ENCODE data around the gene TMEM151B.

TMEM151B gene

DNA sequence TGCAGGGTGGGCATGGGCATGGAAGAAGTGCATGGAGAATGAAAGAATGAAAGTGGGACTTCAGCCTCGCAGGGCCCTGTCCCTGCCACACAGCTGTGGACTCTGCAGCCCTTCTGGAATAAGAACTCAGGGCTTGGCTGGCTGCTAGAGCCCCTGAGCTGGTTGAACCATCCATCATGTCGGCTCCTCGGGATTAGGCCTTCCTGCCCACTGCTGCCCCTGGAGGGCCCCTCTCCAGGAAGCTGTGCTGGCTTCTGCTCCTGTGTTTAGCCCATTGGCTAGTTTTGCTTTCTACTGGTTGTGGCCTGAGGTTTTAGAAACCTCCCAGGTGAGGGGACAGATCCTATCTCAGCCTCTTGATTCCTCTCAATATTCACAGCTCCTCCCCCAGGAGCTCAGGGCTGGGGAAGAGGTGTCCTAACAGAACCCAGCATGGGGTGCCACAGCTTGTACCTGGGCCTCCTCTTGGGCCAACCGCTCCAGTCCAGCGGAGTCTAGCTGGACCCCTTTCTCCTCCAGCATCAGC, 35.0 kb downstream of the TMEM151B start:
- Histone ChIP-seq H4K20me1 (ENCODE audit: insufficient read depth, low read length, poor library complexity, severe bottlenecking) (no peaks in the 10 kb centered on the region), H3K4me3 (ENCODE audit: low read length, poor library complexity, severe bottlenecking) (no peak overlapping the region), H3F3A (ENCODE audit: low read depth) (no peaks in the 10 kb centered on the region), H3K4me1 (ENCODE audit: insufficient read depth, low read length, poor library complexity, severe bottlenecking) (no peaks in the 10 kb centered on the region), H3K27me3 (ENCODE audit: insufficient read depth, low read length, poor library complexity, severe bottlenecking) (no peaks in the 10 kb centered on the region), H3K4me2 (ENCODE audit: low read depth, low read length, poor library complexity, severe bottlenecking) (no peak overlapping the region), H3K36me3 (ENCODE audit: insufficient read depth, low read length) (peaks cover 64% of the 10 kb centered on the region; the same call in 1 of the 2 replicates), H3K79me2 (ENCODE audit: insufficient read depth, low read length) (no peaks in the 10 kb centered on the region), H2AFZ (ENCODE audit: low read length) (no peak overlapping the region), H3K9me3 (ENCODE audit: insufficient read depth, low read depth, low read length) (no peaks in the 10 kb centered on the region), H3K9ac (ENCODE audit: low read depth, low read length, poor library complexity, severe bottlenecking) (no peak overlapping the region), H3K9me2 (replicated peaks; ENCODE audit: low read depth, low read length) (no peaks in the 10 kb centered on the region)
- no peak for TF ChIP-seq EZH2phosphoT487 (IDR thresholded peaks at IDR 0.05; ENCODE audit: borderline replicate concordance)
- TF ChIP-seq, protein P1, sequence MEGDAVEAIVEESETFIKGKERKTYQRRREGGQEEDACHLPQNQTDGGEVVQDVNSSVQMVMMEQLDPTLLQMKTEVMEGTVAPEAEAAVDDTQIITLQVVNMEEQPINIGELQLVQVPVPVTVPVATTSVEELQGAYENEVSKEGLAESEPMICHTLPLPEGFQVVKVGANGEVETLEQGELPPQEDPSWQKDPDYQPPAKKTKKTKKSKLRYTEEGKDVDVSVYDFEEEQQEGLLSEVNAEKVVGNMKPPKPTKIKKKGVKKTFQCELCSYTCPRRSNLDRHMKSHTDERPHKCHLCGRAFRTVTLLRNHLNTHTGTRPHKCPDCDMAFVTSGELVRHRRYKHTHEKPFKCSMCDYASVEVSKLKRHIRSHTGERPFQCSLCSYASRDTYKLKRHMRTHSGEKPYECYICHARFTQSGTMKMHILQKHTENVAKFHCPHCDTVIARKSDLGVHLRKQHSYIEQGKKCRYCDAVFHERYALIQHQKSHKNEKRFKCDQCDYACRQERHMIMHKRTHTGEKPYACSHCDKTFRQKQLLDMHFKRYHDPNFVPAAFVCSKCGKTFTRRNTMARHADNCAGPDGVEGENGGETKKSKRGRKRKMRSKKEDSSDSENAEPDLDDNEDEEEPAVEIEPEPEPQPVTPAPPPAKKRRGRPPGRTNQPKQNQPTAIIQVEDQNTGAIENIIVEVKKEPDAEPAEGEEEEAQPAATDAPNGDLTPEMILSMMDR (conservative IDR thresholded peaks at IDR 0.05; ENCODE audit: low read length): no peak

DNA sequence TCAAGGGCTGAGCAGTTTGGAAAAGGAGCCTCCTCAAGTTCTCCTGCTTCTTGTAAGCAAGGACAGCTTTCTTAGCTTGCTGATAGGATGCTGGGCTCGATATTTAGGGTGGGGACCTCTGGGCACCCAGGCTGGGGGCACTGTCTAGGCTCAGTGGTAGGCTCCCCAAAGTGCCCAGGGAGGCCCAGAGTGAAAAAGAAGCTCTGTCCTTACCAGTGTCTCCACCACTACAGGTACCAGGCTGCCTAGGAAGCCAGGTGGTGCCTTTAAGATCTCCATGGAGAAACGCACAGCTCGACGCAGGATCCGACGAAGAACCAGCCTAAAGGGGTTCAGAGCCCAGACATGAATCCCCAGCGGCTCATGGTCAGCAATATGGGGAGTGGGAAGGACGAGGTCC, 36.5 kb downstream of the TMEM151B start:
- H3K4me1 ChIP-seq (ENCODE audit: insufficient read depth, low read length, poor library complexity, severe bottlenecking): peaks cover 6% of the 10 kb centered on the region
- no peak overlapping the region for H3K4me2 ChIP-seq (ENCODE audit: low read depth, low read length, poor library complexity, severe bottlenecking)
- H3K9ac ChIP-seq (ENCODE audit: low read depth, low read length, poor library complexity, severe bottlenecking): no peak overlapping the region
- no peak overlapping the region for H2AFZ ChIP-seq (ENCODE audit: low read length)
- H3K79me2 ChIP-seq (ENCODE audit: insufficient read depth, low read length): peaks cover 9% of the 10 kb centered on the region; the same call in 1 of the 2 replicates
- H3K4me3 ChIP-seq (ENCODE audit: low read length, poor library complexity, severe bottlenecking): no peak overlapping the region
- H3K27me3 ChIP-seq (ENCODE audit: insufficient read depth, low read length, poor library complexity, severe bottlenecking): no peaks in the 10 kb centered on the region
- peaks cover 61% of the 10 kb centered on the region; the same call in 1 of the 2 replicates for H3K36me3 ChIP-seq (ENCODE audit: insufficient read depth, low read length)
- H3K9me3 ChIP-seq (ENCODE audit: insufficient read depth, low read depth, low read length): no peaks in the 10 kb centered on the region
- TF ChIP-seq EZH2phosphoT487 (IDR thresholded peaks at IDR 0.05; ENCODE audit: borderline replicate concordance): no peak
- TF ChIP-seq, protein P1 (conservative IDR thresholded peaks at IDR 0.05; ENCODE audit: low read length): no peak
- H3F3A ChIP-seq (ENCODE audit: low read depth): no peaks in the 10 kb centered on the region
- no peaks in the 10 kb centered on the region for H3K9me2 ChIP-seq (replicated peaks; ENCODE audit: low read depth, low read length)
- no peaks in the 10 kb centered on the region for H4K20me1 ChIP-seq (ENCODE audit: insufficient read depth, low read length, poor library complexity, severe bottlenecking)

DNA sequence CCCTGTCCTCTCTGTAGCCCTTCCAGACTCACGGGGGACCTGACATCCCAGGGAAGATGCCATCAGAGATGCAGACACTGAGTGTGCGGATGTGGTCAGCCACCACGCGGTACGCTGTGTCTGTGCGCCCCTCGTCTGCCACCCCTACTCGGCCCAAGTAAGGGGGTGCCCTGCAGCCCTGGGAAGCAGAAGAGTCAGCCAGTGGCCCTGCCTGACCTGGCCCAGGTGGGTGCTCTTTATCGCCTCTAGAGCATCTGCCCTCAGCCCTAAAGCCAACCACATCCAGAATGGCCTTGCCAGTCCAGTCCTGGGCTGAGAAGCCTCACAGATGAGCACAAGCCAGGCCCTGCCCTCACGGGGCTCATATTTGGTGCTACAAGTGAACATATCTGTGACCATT, 37.0 kb downstream of the TMEM151B start:
- H3F3A ChIP-seq (ENCODE audit: low read depth): no peaks in the 10 kb centered on the region
- H3K9ac ChIP-seq (ENCODE audit: low read depth, low read length, poor library complexity, severe bottlenecking): no peak overlapping the region
- peaks cover 14% of the 10 kb centered on the region for H3K79me2 ChIP-seq (ENCODE audit: insufficient read depth, low read length)
- no peaks in the 10 kb centered on the region for H4K20me1 ChIP-seq (ENCODE audit: insufficient read depth, low read length, poor library complexity, severe bottlenecking)
- TF ChIP-seq, protein P1 (conservative IDR thresholded peaks at IDR 0.05; ENCODE audit: low read length): no peak
- TF ChIP-seq EZH2phosphoT487 (IDR thresholded peaks at IDR 0.05; ENCODE audit: borderline replicate concordance): no peak
- peaks cover 56% of the 10 kb centered on the region; the same call in 1 of the 2 replicates for H3K36me3 ChIP-seq (ENCODE audit: insufficient read depth, low read length)
- no peak overlapping the region for H2AFZ ChIP-seq (ENCODE audit: low read length)
- H3K4me1 ChIP-seq (ENCODE audit: insufficient read depth, low read length, poor library complexity, severe bottlenecking): peaks cover 11% of the 10 kb centered on the region
- no peaks in the 10 kb centered on the region for H3K9me2 ChIP-seq (replicated peaks; ENCODE audit: low read depth, low read length)
- no peaks in the 10 kb centered on the region for H3K27me3 ChIP-seq (ENCODE audit: insufficient read depth, low read length, poor library complexity, severe bottlenecking)
- H3K4me3 ChIP-seq (ENCODE audit: low read length, poor library complexity, severe bottlenecking): no peak overlapping the region
- H3K9me3 ChIP-seq (ENCODE audit: insufficient read depth, low read depth, low read length): no peaks in the 10 kb centered on the region
- no peak overlapping the region for H3K4me2 ChIP-seq (ENCODE audit: low read depth, low read length, poor library complexity, severe bottlenecking)

Measured in Loucy (cell line).